Stimulated activated CD8-positive, alpha-beta memory T cell treated with anti-CD3 and anti-CD28 coated beads, Interleukin-2, amount 100 ng/mL, for 48 hours (primary cell): ENCODE results near the gene PGM2L1.
"Not testable (repeated sequence)": the region's sequence is repeated elsewhere in the genome, so short reads cannot be mapped to it uniquely, and the experiment has no call there.

ENCODE experiments used
- DNase-seq, 2 donors: peaks; one replicate each; pipeline ENCODE4 v3.0.0-alpha.2; 2020; ENCODE audit warnings: low read depth in 2 of 2

Gene PGM2L1

GRCh38 chr11:74398244-74399159, at the start of gene PGM2L1:
TSS of gene PGM2L1 (minus strand) at chr11:74398433. CDS start at chr11:74398161, 272 bp downstream.
- peak; percentile 86 to 87 for DNase-seq

DNA sequence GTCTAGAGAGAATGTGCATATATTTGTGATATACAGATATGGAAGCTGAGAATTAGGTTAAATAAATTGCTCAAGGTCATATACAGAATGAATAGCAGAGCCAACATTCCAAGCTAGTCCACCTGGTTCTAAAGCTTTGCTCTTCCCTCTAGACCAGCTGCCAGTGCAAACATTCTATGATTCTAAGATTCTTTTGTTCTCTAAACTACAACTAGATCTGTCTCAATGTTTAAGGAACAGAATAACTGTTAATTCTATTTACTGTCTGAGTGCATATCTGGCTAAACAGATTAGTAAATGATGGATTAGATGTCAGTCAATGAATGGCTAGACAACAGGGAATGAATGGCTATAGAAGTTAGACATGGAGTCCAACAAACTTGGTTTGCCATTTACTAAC, 49.5 kb upstream of the PGM2L1 start:
- no peak for DNase-seq

DNA sequence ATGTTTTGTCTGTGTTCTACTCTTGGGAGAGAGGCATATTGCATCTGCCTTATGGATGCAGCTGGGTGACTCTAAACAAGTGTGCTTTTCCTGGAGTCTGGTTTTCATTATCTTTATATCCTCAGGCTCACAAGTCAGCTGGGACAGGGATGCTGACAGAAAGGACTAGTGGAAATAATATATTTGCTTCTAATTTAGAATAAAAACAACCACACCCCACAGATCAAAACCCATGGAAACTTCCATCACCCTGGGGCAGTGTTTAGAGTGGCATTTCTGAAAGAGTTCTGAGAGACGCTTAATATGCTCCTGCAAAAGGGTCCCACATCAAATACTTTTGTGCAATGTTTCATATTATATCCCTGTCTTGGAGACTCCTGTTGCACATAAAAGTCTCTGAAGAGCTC, 48.3 kb upstream of the PGM2L1 start:
- DNase-seq = no peak

DNA sequence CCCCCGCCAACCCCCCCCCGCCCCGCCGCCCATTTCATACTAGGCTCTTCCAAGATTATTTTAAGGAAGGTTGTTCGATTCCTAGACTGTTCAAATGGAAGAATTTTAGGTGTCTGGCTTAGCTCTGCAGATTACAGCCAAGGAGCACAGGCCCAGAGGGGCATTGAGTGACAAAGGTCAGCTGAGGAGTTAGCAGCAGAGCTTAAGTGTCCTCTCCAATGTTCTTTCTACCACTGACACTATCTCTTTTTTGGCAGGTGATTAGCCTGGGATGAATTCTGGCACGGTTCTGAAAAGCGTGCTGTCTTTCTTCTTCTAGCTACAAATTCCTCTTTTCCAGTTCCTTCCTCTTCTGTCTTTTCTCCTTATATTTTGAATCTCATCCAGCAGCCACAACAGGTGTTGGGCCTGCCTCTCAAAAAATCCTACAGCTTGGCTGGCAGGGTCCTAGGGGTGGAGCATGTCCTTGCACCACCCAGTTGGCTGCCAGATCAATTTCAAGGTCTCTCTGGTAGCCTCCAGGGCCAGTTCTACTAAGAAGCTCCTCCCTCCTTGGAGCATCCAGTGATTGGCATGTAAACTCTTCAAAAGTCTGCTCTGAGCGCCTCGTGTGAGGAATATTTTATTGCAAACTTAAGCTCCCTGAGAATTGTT, 46.1 kb upstream of the PGM2L1 start:
- DNase-seq = no peak

DNA sequence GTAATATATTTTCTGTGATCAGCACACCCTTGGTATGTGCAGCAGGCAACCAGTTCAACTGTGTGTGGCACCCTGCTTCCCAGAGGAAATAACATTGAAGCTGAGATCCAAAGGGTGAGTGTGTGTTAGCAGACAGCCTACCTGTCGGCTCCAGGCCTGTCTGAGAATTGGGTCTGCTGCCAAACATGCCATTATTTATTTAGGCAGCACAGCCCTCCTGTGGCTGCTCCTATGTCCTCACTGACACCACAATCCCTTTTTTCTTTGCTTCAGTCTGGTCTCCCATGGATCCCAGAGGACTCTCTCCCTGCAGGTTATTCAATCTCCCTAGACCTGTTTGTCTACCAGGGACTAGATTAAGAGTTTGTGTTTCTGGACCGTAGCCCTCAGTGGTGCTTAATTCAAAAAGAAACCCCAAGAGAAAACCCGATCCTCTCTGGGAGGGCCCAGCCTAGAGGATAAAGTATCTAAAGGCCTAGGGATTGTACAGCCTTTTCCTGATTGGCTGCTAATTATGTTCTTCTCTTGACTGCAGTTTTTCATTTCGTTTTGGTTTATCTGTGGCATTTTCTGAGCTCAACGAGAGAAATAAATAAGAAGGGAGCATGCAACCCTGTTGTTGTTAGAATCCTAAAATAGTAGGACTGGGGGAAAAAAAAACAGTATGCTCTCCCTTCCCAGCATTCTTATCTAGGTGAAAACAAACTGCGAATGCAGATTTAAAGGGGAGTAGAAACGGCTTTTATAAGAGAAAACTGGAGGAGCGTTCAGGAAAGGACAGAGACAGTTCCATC, 45.0 kb upstream of the PGM2L1 start:
- no peak for DNase-seq

DNA sequence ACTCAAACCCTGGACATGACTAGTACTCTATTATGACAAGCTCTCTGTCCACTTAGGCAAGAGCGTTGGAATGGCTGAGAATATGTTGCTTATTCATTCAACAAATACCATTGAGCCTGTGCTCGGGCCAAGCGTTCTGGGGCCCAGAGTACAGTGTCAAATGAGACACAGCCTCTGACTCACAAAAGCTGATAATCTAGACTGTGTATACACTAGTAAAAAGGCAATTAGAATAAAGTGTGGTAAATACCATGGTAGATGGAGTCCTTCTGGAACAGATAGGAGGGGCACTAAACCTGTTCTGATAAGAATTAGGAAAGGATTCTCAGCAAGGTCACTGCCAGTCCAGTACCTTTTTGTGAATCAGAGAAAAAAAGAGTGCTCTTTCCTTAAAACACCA, 44.4 kb upstream of the PGM2L1 start:
- DNase-seq = no peak

GRCh38 chr11:74438681-74439080, 40.4 kb upstream of the PGM2L1 start:
- DNase-seq = no peak

GRCh38 chr11:74437441-74438042, 39.3 kb upstream of the PGM2L1 start:
- no peak for DNase-seq

GRCh38 chr11:74434528-74434927, 36.3 kb upstream of the PGM2L1 start:
- DNase-seq = no peak

- DNase-seq = no peak
These were observed 31.0 kb upstream of the PGM2L1 start for GRCh38 chr11:74429205-74429604.

- no peak for DNase-seq
These were observed 29.2 kb upstream of the PGM2L1 start for GRCh38 chr11:74427384-74427886.

DNA sequence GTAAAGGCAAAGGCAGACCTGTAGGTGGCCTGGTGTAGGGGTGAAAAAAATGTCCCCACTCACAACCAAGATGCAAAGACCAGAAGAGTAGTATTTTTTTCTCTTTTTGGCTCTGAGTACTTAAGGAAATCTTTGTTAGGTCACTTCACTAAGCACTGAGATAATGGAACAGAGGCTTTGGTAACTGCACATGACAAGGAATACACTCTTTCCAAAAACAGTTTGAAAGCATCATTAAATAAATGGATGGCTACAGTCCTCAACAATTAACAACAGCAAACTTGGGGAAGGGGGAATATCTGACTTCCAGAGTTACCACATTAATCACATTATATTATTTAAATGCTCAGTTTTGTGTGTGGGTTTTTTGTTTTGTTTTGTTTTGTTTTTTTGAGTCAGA, 26.9 kb upstream of the PGM2L1 start:
- DNase-seq = no peak

DNA sequence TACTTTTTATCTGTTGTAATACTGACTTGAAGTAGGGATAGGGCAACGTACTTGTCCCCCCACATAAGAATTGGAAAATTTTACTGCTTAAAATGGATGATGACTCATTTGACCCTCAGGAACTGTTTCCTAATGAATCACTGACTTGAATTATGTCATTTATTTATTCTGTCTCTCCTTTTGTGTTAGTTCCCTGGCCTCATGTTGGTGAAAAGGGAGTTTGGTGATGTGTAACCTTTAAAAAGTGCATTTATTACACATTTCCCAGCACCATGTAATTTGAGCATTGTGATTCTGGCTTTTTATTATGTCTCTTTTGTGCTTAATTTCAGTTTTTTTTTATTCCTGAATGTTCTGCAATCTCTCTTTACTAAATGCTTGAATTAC, 20.3 kb upstream of the PGM2L1 start:
- DNase-seq = no peak

DNA sequence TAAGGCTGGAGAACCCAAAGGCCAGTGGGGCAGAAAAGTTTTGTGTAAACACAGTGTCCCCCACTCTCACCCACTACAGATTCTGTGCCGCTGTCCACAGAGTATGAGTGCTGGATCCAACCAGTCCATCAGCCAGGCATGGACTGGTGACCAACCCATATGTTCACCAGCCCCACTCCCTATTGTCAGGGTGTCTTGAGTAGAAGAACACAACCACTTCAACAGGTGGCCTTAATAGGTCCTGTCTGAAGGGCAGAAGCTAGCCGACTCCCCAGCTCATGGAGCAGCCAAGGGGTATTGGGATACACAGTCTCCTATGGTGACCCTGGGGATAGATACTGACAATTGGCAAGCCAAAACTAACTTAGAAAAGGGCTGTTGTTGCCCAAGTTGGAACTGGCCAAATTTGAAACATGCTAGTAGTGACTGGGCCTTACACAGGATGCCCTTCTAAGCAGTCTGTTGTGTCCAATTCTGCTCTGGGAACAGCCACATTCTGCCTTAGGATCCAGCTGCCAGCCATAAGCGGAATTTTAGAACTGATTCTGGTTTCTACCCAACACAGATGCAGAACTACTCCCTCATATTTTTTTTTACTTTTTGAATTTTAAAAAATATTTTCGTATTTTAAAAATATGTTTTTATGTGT, 19.8 kb upstream of the PGM2L1 start:
- DNase-seq = no peak

GRCh38 chr11:74417379-74417804, 19.2 kb upstream of the PGM2L1 start:
- DNase-seq = no peak

DNA sequence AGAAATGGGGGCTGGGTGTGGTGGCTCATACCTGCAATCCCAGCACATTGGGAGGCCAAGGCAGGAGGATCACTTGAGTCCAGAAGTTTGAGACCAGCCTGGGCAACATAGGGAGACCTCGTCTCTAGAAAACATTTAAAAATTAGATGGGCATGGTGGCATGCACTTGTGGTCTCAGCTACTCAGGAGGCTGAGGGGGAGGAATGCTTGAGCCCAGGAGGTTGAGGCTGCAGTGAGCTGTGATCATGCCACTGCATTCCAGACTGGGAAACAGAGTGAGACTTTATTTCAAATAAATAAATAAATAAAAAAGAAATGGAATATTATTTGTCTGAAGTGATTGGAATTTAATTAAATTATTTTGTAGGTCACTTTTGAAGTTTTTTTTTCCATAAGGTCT, 18.7 kb upstream of the PGM2L1 start:
- not testable (repeated sequence) for DNase-seq

- DNase-seq = no peak
These were observed 14.6 kb upstream of the PGM2L1 start for GRCh38 chr11:74412733-74413359.

GRCh38 chr11:74412321-74412720, 14.1 kb upstream of the PGM2L1 start:
- DNase-seq = no peak

- no peak for DNase-seq
These were observed 11.4 kb upstream of the PGM2L1 start for GRCh38 chr11:74409633-74410032.

DNA sequence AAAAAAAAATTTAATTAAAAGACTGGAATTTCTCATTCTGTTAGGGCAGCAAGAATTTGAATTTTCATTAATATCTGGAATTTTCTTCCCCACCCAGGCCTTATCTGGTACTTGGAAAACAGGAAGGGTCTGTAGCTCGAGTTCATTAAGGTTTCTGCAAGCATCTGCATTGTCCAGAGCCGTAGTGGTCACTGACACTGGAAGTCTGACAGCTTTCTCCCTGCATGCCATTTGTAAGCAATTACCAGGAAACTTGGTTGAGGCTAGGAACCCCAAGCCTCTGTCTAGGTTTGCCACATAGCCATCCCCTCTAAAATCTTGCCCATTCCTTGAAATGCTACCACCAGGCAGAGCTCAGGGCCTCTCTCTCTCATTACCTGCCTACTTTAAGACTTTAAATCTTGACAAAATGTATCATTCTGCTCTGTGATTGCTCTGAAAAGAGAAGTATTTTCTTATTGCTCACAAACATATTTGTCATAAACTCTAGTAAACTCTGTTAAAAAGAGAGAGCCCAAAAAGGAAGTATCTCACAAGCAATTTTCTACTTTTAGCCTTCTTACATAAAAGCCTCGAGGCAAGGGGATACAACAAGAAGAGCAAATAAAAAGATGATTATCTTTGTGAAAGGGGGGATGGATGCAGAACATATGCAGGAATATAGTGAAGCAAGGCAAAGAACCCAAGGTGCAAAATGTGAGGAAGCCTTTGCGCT, 5.5 kb upstream of the PGM2L1 start:
- no peak for DNase-seq
